Astrocyte of the spinal cord (primary cell): Measurements from ENCODE around the gene SERPINA5.

Experiments used
- DNase-seq: peaks from one replicate; pipeline ENCODE4 v3.0.0; 2011; ENCODE audit warnings: low read depth, low spot score
- H3K4me3 ChIP-seq: 2 replicates; pipeline ENCODE4 v1.5.1; 2011; ENCODE audit warnings: low read depth, mild to moderate bottlenecking, low read length, moderate library complexity
- CTCF ChIP-seq: IDR thresholded peaks from 2 replicates; pipeline ENCODE4 v1.5.1; 2012; ENCODE audit warnings: low read depth, mild to moderate bottlenecking, low read length, inconsistent platforms
- in situ Hi-C: cut with HindIII; loops from 2 replicates; pipeline ENCODE4 v1.10.0; 2017; ENCODE audit warnings: low sequenced_read_pairs

The SERPINA5 gene

GRCh38 chr14:94581127-94581999, at the start of gene SERPINA5:
Gene SERPINA5, plus strand, starts transcription at chr14:94581426. Its CDS starts 5,937 bp downstream, at chr14:94587363.
- in situ Hi-C loops, result no loop called here
- TF ChIP-seq CTCF, result no peak
- peak; percentile 31 for DNase-seq
- H3K4me3 ChIP-seq, result no peak within 1 kb of the TSS

GRCh38 chr14:94532447-94532846, 48.8 kb upstream of the SERPINA5 start:
- TF ChIP-seq CTCF, result no peak
- peak; percentile 31 for DNase-seq
- no peak overlapping the region for H3K4me3 ChIP-seq
- in situ Hi-C loops, result no loop called here

- no peak overlapping the region for H3K4me3 ChIP-seq
- in situ Hi-C loops, result no loop called here
- TF ChIP-seq CTCF, result no peak
- no peak for DNase-seq
Measured at GRCh38 chr14:94535506-94535905, 45.7 kb upstream of the SERPINA5 start.

GRCh38 chr14:94536836-94537235, 44.4 kb upstream of the SERPINA5 start:
- no peak overlapping the region for H3K4me3 ChIP-seq
- TF ChIP-seq CTCF, result no peak
- peak; percentile 11 for DNase-seq
- in situ Hi-C loops, result no loop called here

GRCh38 chr14:94538070-94538740, 43.0 kb upstream of the SERPINA5 start:
- TF ChIP-seq CTCF, result no peak
- no peak for DNase-seq
- in situ Hi-C loops, result no loop called here
- no peak overlapping the region for H3K4me3 ChIP-seq

GRCh38 chr14:94539181-94539580, 42.0 kb upstream of the SERPINA5 start:
- no peak for TF ChIP-seq CTCF
- in situ Hi-C loops, result no loop called here
- DNase-seq, result no peak
- H3K4me3 ChIP-seq, result no peak overlapping the region
